ENCODE measurements around the gene FAM229B.

The FAM229B gene

GRCh38 chr6:112145080-112145573 is 57.7 kb downstream of the FAM229B start:
- no peak for DNase-seq

GRCh38 chr6:112148103-112148502 is 60.7 kb downstream of the FAM229B start:
- DNase-seq: no peak

GRCh38 chr6:112149236-112149635 is 61.8 kb downstream of the FAM229B start:
- no peak for DNase-seq

GRCh38 chr6:112149719-112150263 is 62.4 kb downstream of the FAM229B start:
- no peak for DNase-seq

- DNase-seq: no peak
Measured at GRCh38 chr6:112150363-112150762, 63.0 kb downstream of the FAM229B start.
